Activated B cell treated with CpG ODN at 0.5 μM for 24 hours (primary cell): Measurements from ENCODE around the gene NEDD8. TPM values are rescaled to one million over a fixed set of nuclear protein-coding genes. Genes with fewer than 3 reads are reported as not detected.
"Not testable (repeated sequence)": the region's sequence is repeated elsewhere in the genome, so short reads cannot be mapped to it uniquely, and the experiment has no call there.

Experiments used
- ATAC-seq: fragments of 200-7000 bp; cut with Tn5 transposase; one replicate; pipeline ENCODE4 v1.10.0; 2021; ENCODE audit warnings: low read depth, mild to moderate bottlenecking, moderate library complexity
- CTCF ChIA-PET: fragments of 350-600 bp; sonication (Branson Sonifier 250); formaldehyde crosslinking; loops from one replicate; lab custom pipeline; 2021; ENCODE audit warnings: antibody characterized with exemption; lab: Charles Lee
- POLR2A ChIA-PET: fragments of 350-600 bp; sonication (Branson Sonifier 250); formaldehyde crosslinking; loops from one replicate; lab custom pipeline; 2021; ENCODE audit warnings: antibody characterized with exemption; lab: Charles Lee
- DNase-seq: peaks from one replicate; pipeline ENCODE4 v3.0.0; 2022
- H3K27ac Mint-ChIP-seq: one replicate; pipeline ENCODE4 v1.8.0; 2020; ENCODE audit warnings: mixed read lengths
- H3K27me3 Mint-ChIP-seq: one replicate; pipeline ENCODE4 v1.8.0; 2021; ENCODE audit warnings: mixed read lengths
- H3K36me3 Mint-ChIP-seq: one replicate; pipeline ENCODE4 v1.8.0; 2021; ENCODE audit warnings: low read depth, mixed read lengths
- H3K4me1 Mint-ChIP-seq: one replicate; pipeline ENCODE4 v1.8.0; 2021; ENCODE audit warnings: mixed read lengths
- H3K4me3 Mint-ChIP-seq: one replicate; pipeline ENCODE4 v1.8.0; 2020; ENCODE audit warnings: mild to moderate bottlenecking, mixed read lengths
- H3K9me3 Mint-ChIP-seq: one replicate; pipeline ENCODE4 v1.8.0; 2020; ENCODE audit warnings: mixed read lengths
- intact Hi-C: fragments of 100-400 bp; cut with micrococcal nuclease; formaldehyde crosslinking; loops from one replicate; pipeline ENCODE4 v1.15.1; 2024
- total RNA-seq: library from RNA; stranded (reverse); gene quantifications from 2 replicates; pipeline ENCODE4 v1.2.3, GENCODE V29; 2022
- TF ChIP-seq, protein P1 (sequence below): fragments of 200-600 bp; IDR thresholded peaks from one replicate; pipeline ENCODE4 v1.8.0; 2022; ENCODE audit warnings: antibody characterized with exemption, mild to moderate bottlenecking

NEDD8 gene
- total RNA-seq, 1 donor from 2014 or later = 129 TPM

DNA sequence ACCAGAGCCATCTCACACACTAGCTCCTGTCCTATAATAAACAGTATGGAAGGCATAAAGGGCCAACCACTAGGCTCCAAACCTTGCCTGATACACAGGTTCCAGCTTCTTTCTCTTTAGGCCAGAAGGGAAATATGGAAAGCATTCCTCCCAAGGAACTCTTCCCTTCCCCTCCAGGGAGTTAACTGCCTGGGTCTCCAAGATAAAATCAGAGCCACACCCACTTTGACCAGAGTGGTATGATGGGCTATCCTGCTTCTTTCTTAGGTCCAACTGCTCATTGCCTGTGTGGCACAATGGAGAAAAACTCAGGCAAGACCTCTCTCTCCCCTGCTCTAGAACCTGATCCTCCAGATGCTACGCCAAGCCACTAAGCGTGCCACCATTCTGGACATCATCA, 24.5 kb downstream of the NEDD8 start:
- ChIA-PET CTCF (no interaction called here), POLR2A (interaction anchor here (0.9 to 1.6 kb wide), 3 partner anchors 8 to 72 kb away, joined by 3 to 9 read pairs (median 5); partner anchors contain the start of gene MDP1)

DNA sequence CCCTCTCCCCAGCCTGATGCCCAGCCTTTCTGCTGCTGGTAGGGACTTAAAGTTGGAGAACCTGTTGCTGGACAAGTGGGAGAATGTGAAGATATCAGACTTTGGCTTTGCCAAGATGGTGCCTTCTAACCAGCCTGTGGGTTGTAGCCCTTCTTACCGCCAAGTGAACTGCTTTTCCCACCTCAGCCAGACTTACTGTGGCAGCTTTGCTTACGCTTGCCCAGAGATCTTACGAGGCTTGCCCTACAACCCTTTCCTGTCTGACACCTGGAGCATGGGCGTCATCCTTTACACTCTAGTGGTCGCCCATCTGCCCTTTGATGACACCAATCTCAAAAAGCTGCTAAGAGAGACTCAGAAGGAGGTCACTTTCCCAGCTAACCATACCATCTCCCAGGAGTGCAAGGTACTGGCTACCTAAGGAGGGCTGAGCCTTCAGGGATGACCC, 25.0 kb downstream of the NEDD8 start:
- peaks cover 81% of the 10 kb centered on the region for H3K36me3 Mint-ChIP-seq
- no peaks in the 10 kb centered on the region for H3K27me3 Mint-ChIP-seq
- TF ChIP-seq, protein P1, sequence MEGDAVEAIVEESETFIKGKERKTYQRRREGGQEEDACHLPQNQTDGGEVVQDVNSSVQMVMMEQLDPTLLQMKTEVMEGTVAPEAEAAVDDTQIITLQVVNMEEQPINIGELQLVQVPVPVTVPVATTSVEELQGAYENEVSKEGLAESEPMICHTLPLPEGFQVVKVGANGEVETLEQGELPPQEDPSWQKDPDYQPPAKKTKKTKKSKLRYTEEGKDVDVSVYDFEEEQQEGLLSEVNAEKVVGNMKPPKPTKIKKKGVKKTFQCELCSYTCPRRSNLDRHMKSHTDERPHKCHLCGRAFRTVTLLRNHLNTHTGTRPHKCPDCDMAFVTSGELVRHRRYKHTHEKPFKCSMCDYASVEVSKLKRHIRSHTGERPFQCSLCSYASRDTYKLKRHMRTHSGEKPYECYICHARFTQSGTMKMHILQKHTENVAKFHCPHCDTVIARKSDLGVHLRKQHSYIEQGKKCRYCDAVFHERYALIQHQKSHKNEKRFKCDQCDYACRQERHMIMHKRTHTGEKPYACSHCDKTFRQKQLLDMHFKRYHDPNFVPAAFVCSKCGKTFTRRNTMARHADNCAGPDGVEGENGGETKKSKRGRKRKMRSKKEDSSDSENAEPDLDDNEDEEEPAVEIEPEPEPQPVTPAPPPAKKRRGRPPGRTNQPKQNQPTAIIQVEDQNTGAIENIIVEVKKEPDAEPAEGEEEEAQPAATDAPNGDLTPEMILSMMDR = no peak
- ChIA-PET CTCF (no interaction called here), POLR2A (interaction anchor here (0.6 to 1.6 kb wide), 4 partner anchors 9 to 73 kb away, joined by 3 to 9 read pairs (median 4); partner anchors contain the start of genes MDP1 and TM9SF1)
- H3K4me3 Mint-ChIP-seq = no peak overlapping the region
- ATAC-seq = peak; percentile 52
- peaks cover 37% of the 10 kb centered on the region for H3K4me1 Mint-ChIP-seq
- intact Hi-C loops = no loop called here
- H3K27ac Mint-ChIP-seq = peak overlapping the region; percentile 57
- peaks cover 6% of the 10 kb centered on the region for H3K9me3 Mint-ChIP-seq
- no peak for DNase-seq

More for the DNA sequence above, 24.5 kb downstream of the NEDD8 start:
- no peak for DNase-seq
- Mint-ChIP-seq H3K36me3 (peaks cover 76% of the 10 kb centered on the region), H3K27me3 (no peaks in the 10 kb centered on the region), H3K27ac (peak overlapping the region; percentile 57), H3K4me1 (peaks cover 41% of the 10 kb centered on the region), H3K4me3 (no peak overlapping the region), H3K9me3 (peaks cover 4% of the 10 kb centered on the region)
- TF ChIP-seq, protein P1 = no peak
- intact Hi-C loops = no loop called here
- ATAC-seq = no peak

DNA sequence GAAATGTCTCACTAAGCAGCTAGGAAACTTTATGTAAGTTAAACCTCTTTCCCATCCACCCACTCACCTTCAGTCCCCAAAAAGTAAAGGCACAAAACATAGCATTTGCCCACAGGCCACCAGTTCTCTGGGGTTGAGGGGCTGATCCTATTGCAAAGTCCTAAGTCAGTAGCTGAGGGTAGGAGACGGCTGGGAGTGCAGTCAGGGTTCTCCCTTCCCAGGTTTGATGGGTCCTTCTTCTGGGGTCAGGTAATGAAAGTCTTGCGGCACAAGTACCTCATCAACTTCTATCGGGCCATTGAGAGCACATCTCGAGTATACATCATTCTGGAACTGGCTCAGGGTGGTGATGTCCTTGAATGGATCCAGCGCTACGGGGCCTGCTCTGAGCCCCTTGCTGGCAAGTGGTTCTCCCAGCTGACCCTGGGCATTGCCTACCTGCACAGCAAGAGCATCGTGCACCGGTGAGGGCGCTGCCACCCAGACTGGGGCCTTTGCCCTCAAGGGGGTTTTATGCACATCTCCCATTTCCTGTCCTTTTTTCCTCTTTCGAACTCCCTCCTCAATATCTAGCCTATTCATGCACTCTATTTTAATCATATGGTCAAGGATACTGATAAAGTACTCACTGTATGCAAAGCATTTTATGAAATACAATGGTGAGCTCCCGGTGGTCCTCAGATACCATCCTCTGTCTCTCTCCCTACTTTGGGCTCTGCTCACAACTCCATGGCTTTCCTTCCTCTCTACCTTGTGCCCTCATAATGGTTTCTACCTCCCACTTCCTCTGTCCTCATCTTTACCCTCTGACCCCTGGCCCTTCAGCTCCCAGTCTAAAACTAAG, 25.7 kb downstream of the NEDD8 start:
- DNase-seq (no peak), ATAC-seq (no peak)
- H3K4me1 Mint-ChIP-seq = peaks cover 31% of the 10 kb centered on the region
- CTCF ChIA-PET = no interaction called here
- peak overlapping the region; percentile 57 for H3K27ac Mint-ChIP-seq
- no peaks in the 10 kb centered on the region for H3K27me3 Mint-ChIP-seq
- H3K4me3 Mint-ChIP-seq = no peak overlapping the region
- peaks cover 83% of the 10 kb centered on the region for H3K36me3 Mint-ChIP-seq
- TF ChIP-seq, protein P1 = no peak
- POLR2A ChIA-PET = interaction anchor here (0.6 to 1.6 kb wide), 6 partner anchors 10 to 1395 kb away, joined by 3 to 9 read pairs (median 3); partner anchors contain the start of genes MDP1 and TM9SF1
- intact Hi-C loops = no loop called here
- H3K9me3 Mint-ChIP-seq = peaks cover 6% of the 10 kb centered on the region

DNA sequence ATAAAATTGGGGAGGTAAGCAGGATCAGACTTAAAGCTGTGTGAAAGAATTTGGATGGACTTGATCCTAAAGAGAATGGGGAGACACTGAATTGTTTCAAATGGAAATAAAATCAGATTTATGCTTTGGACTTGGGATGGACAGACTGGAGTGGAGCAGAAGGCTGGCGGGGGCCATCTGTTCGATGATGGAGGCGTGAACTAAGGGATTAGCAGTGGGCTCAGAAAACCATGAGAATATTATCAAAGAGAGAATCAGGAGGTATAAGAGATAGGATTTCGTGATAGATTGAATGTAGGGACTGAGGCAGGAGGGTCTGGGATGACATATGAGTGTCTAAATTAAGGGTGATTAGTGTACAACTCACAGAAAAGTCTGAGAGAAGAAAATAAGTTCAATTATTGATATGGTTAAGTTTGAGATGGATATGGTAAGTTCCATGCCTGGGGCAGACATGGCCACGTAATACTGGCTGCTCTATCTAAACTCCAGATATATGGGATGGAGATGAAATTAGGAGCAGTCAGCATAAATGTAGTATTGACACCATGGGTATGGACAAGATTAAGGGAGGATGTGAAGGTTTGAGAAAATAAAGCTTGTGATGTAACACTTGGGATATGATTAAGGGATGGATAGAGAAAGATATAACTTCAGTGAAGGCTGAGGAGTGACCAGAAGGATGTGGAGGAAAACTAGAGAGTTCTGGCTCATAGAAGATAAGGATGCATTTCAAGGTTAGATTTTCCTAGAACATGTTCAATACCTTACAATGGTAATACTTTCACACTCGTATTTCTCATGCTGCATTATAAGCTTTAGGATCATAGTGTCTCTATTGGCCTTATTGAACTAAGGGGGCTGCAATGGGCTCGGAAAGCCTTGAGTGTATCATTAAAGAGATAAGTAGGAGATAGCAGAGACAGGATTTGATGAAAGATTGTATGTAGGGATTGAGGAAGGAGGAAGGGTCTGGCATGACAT, 27.7 kb downstream of the NEDD8 start:
- no peak overlapping the region for H3K4me3 Mint-ChIP-seq
- DNase-seq = no peak
- H3K27ac Mint-ChIP-seq = no peak overlapping the region
- no peaks in the 10 kb centered on the region for H3K27me3 Mint-ChIP-seq
- ChIA-PET CTCF (no interaction called here), POLR2A (interaction anchor here (0.7 to 1.4 kb wide), 5 partner anchors 8 to 119 kb away, joined by 3 to 5 read pairs (median 4); partner anchors contain the start of genes CHMP4A, MDP1 and PSME1)
- TF ChIP-seq, protein P1 = no peak
- peaks cover 6% of the 10 kb centered on the region for H3K9me3 Mint-ChIP-seq
- peaks cover 70% of the 10 kb centered on the region for H3K36me3 Mint-ChIP-seq
- peaks cover 26% of the 10 kb centered on the region for H3K4me1 Mint-ChIP-seq
- ATAC-seq = no peak
- intact Hi-C loops = no loop called here

DNA sequence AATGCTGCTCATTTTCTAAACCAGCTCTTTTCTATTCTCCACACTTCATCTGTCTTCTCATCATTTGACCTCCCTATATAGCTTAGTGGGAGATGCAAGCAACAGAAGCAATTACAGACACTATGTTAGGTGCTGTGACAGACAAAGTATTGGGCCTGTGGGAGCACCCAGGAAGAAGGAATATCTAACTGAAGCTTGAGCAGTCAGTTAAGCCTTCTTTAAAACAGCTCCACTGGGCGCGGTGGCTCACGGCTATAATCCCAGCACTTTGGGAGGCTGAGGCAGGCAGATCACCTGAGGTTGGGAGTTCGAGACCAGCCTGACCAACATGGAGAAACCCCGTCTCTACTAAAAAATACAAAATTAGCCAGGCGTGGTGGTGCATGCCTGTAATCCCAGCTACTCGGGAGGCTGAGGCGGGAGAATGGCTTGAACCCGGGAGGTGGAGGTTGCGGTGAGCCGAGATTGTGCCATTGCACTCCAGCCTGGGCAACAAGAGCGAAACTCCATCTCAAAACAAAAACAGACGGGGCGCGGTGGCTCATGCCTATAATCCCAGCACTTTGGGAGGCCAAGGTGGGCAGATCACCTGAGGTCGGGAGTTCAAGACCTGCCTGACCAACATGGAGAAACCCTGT, 28.8 kb downstream of the NEDD8 start:
- H3K4me3 Mint-ChIP-seq, DNase-seq, ATAC-seq, intact Hi-C loops, H3K9me3 Mint-ChIP-seq, H3K27ac Mint-ChIP-seq, H3K27me3 Mint-ChIP-seq: not testable (repeated sequence)
- ChIA-PET CTCF (interaction anchor here (0.6 to 1.4 kb wide), 2 partner anchors 13 to 1391 kb away, joined by 4 to 5 read pairs; partner anchors contain the start of gene MDP1), POLR2A (interaction anchor here (0.7 to 1.4 kb wide), 6 partner anchors 9 to 66 kb away, joined by 3 to 4 read pairs (median 4); partner anchors contain the start of genes CHMP4A and PSME2)
- peaks cover 35% of the 10 kb centered on the region for H3K4me1 Mint-ChIP-seq
- H3K36me3 Mint-ChIP-seq = peaks cover 73% of the 10 kb centered on the region

DNA sequence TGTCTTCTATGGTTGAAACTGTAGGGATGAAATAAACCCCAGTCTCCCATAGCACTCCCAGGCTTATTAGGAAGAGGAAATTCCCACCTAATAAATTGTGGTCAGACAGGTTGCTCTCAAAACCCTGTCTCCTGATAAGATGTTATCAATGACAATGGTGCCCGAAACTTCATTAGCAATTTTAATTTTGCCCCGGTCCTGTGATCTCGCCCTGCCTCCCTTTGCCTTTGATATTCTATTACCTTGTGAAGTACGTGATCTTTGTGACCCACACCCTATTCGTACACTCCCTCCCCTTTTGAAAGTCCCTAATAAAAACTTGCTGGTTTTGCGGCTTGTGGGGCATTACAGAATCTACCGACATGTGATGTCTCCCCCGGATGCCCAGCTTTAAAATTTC, 29.6 kb downstream of the NEDD8 start:
- Mint-ChIP-seq H3K36me3 (peaks cover 65% of the 10 kb centered on the region), H3K4me1 (peaks cover 32% of the 10 kb centered on the region)
- H3K27ac Mint-ChIP-seq, intact Hi-C loops, H3K9me3 Mint-ChIP-seq, H3K4me3 Mint-ChIP-seq, H3K27me3 Mint-ChIP-seq, DNase-seq, ATAC-seq: not testable (repeated sequence)
- ChIA-PET POLR2A (interaction anchor here (1.2 to 1.4 kb wide), 4 partner anchors 10 to 56 kb away, joined by 3 to 4 read pairs (median 4); partner anchors contain the start of genes CHMP4A and PSME2), CTCF (interaction anchor here (1.4 kb wide), 1 partner anchor 13 kb away, joined by 5 read pairs; the partner anchor contains the start of gene MDP1)
